8988T (cell line): Measurements from ENCODE around the gene NKX2-1.
"Not testable (repeated sequence)": the region's sequence is repeated elsewhere in the genome, so short reads cannot be mapped to it uniquely, and the experiment has no call there.

Source experiments
- DNase-seq: peaks from one replicate; pipeline ENCODE4 v3.0.0; 2011

The NKX2-1 gene

GRCh38 chr14:36519431-36520321, at the start of gene NKX2-1:
TSS of gene NKX2-1 (minus strand) at chr14:36520232. CDS start at chr14:36520129, 103 bp downstream.
- DNase-seq = peak; percentile 93

GRCh38 chr14:36556811-36557433, 36.9 kb upstream of the NKX2-1 start:
- no peak for DNase-seq

- DNase-seq = no peak
These were observed 36.1 kb upstream of the NKX2-1 start for GRCh38 chr14:36555998-36556743.

GRCh38 chr14:36553656-36554260, 33.7 kb upstream of the NKX2-1 start:
- no peak for DNase-seq

GRCh38 chr14:36550899-36551298, 30.9 kb upstream of the NKX2-1 start:
- no peak for DNase-seq

- DNase-seq = not testable (repeated sequence)
These were observed 24.2 kb upstream of the NKX2-1 start for GRCh38 chr14:36544280-36544679.

- no peak for DNase-seq
These were observed 18.0 kb upstream of the NKX2-1 start for GRCh38 chr14:36538051-36538450.

- no peak for DNase-seq
These were observed 9.0 kb upstream of the NKX2-1 start for GRCh38 chr14:36529062-36529461.

GRCh38 chr14:36525746-36526099, 5.7 kb upstream of the NKX2-1 start:
- no peak for DNase-seq

- DNase-seq = peak; percentile 84
These were observed 5.1 kb upstream of the NKX2-1 start for GRCh38 chr14:36524874-36525745.

GRCh38 chr14:36524220-36524837, 4.3 kb upstream of the NKX2-1 start:
- DNase-seq = peak; percentile 28

GRCh38 chr14:36522972-36523715, 3.1 kb upstream of the NKX2-1 start:
- no peak for DNase-seq

- DNase-seq = no peak
These were observed 2.4 kb upstream of the NKX2-1 start for GRCh38 chr14:36522347-36522971.

GRCh38 chr14:36521598-36522345, 1.7 kb upstream of the NKX2-1 start:
- no peak for DNase-seq

- peak; percentile 97 for DNase-seq
These were observed 831 bp upstream of the NKX2-1 start for GRCh38 chr14:36520601-36521525.

- DNase-seq = peak; percentile 37
These were observed 1.2 kb downstream of the NKX2-1 start for GRCh38 chr14:36518586-36519430.

- DNase-seq = peak; percentile 15
These were observed 1.9 kb downstream of the NKX2-1 start for GRCh38 chr14:36518031-36518585.
